HepG2 (cell line): ENCODE measurements around the gene HSF4. TPM values are rescaled to one million over a fixed set of nuclear protein-coding genes. Genes with fewer than 3 reads are reported as not detected.

Source experiments
- GABPB1 ChIP-seq: IDR thresholded peaks from 2 replicates; pipeline ENCODE4 v1.6.1; 2016; ENCODE audit warnings: mild to moderate bottlenecking, missing genetic modification reagents, moderate library complexity, missing compliant biosample characterization
- HDAC1 ChIP-seq: sonication (generic); formaldehyde crosslinking; IDR thresholded peaks from 2 replicates; pipeline ENCODE4 v1.5.1; 2020; ENCODE audit warnings: mild to moderate bottlenecking, missing genetic modification reagents
- PAF1 ChIP-seq: IDR thresholded peaks from 2 replicates; pipeline ENCODE4 v1.6.1; 2016; ENCODE audit warnings: missing genetic modification reagents, missing compliant biosample characterization
- SKIL ChIP-seq: sonication (generic); formaldehyde crosslinking; IDR thresholded peaks from 2 replicates; pipeline ENCODE4 v1.8.0; 2022; ENCODE audit warnings: missing genetic modification reagents, mild to moderate bottlenecking, moderate library complexity, borderline replicate concordance
- ZFY ChIP-seq: sonication (generic); formaldehyde crosslinking; IDR thresholded peaks from 2 replicates; pipeline ENCODE4 v1.4.0; 2020; ENCODE audit warnings: missing genetic modification reagents
- ZNF232 ChIP-seq: sonication (generic); formaldehyde crosslinking; IDR thresholded peaks from 2 replicates; pipeline ENCODE4 v1.4.0; 2020; ENCODE audit warnings: missing genetic modification reagents, borderline replicate concordance
- ZNF234 ChIP-seq: sonication (generic); formaldehyde crosslinking; conservative IDR thresholded peaks from 2 replicates; pipeline ENCODE4 v1.5.1; 2020; ENCODE audit warnings: mild to moderate bottlenecking, missing genetic modification reagents
- ZNF589 ChIP-seq: sonication (generic); formaldehyde crosslinking; conservative IDR thresholded peaks from 2 replicates; pipeline ENCODE4 v1.8.0; 2022; ENCODE audit warnings: mild to moderate bottlenecking, moderate library complexity, missing genetic modification reagents
- polyA plus RNA-seq, 8 experiments: library from polyadenylated mRNA; depleted of rRNA in 3 of 8; stranded (reverse) in 7 of 8; unstranded in 1 of 8; fragments of >200 nt; fragmentation: Illumina TruSeq in 4 of 8; extraction: Trizol in 4 of 8; gene quantifications; 2 replicates each; pipeline versions ENCODE4 v1.2.1 to v1.2.3, GENCODE V29; 2011 to 2016; ENCODE audit warnings: low read depth in 4 of 8, missing spikeins in 1 of 8, mixed read lengths in 1 of 8; ENCODE audit not compliant: insufficient read depth in 1 of 8
- total RNA-seq, 5 experiments: library from RNA; depleted of rRNA; stranded (reverse); fragments of >200 nt; fragmentation: Illumina TruSeq; extraction: Trizol; gene quantifications; 2 replicates each; pipeline ENCODE4 v1.2.3, GENCODE V29; 2016; ENCODE audit warnings: low read depth in 1 of 5
- TF ChIP-seq, protein P1 (sequence below): sonication (generic); formaldehyde crosslinking; IDR thresholded peaks from 2 replicates; pipeline ENCODE4 v1.4.0; 2020; ENCODE audit warnings: mild to moderate bottlenecking, missing genetic modification reagents

Gene HSF4
- total and polyA plus RNA-seq, 2 of the 13 experiments (the other 11 are each of a cell fraction or from before 2014, with no cell fraction given): 3.5 to 16.9 TPM

- no peak for TF ChIP-seq SKIL
- no peak for TF ChIP-seq GABPB1 (CRISPR knock-in tag)
- TF ChIP-seq ZFY (CRISPR knock-in tag): no peak
- TF ChIP-seq, protein P1, sequence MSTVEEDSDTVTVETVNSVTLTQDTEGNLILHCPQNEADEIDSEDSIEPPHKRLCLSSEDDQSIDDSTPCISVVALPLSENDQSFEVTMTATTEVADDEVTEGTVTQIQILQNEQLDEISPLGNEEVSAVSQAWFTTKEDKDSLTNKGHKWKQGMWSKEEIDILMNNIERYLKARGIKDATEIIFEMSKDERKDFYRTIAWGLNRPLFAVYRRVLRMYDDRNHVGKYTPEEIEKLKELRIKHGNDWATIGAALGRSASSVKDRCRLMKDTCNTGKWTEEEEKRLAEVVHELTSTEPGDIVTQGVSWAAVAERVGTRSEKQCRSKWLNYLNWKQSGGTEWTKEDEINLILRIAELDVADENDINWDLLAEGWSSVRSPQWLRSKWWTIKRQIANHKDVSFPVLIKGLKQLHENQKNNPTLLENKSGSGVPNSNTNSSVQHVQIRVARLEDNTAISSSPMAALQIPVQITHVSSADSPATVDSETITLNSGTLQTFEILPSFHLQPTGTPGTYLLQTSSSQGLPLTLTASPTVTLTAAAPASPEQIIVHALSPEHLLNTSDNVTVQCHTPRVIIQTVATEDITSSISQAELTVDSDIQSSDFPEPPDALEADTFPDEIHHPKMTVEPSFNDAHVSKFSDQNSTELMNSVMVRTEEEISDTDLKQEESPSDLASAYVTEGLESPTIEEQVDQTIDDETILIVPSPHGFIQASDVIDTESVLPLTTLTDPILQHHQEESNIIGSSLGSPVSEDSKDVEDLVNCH (CRISPR knock-in tag): 0 out of 2 replicates have a peak, but pooled peaks have one; percentile 46
- peak; percentile 51; the same call in 1 of the 2 replicates for TF ChIP-seq PAF1 (CRISPR knock-in tag)
- TF ChIP-seq ZNF589: no peak
- TF ChIP-seq ZNF232 (CRISPR knock-in tag): no peak
- no peak for TF ChIP-seq ZNF234 (CRISPR knock-in tag)
- no peak for TF ChIP-seq HDAC1 (CRISPR knock-in tag)
Observed at GRCh38 chr16:67151431-67152097, 13.0 kb upstream of the HSF4 start (continued).
